GM23338 (cell line): ENCODE data around the gene SEH1L. TPM values are rescaled to one million over a fixed set of nuclear protein-coding genes. Genes with fewer than 3 reads are reported as not detected.

ENCODE experiments used
- polyA plus RNA-seq: library from polyadenylated mRNA; unstranded; fragments of >200 nt; fragmentation: Nextera tagmentation; extraction: Ambion mirVana; gene quantifications from 2 replicates; pipeline ENCODE4 v1.2.1, GENCODE V29; 2016
- total RNA-seq: library from RNA; depleted of rRNA; stranded (reverse); fragments of >200 nt; shearing (Covaris generic); gene quantifications from 2 replicates; pipeline ENCODE4 v1.2.3, GENCODE V29; 2014; rRNA removed

Gene SEH1L
- total and polyA plus RNA-seq, 2 experiments from 2014 or later: 46.9 to 72.0 TPM

Other genes starting within 250 kb of the SEH1L start
- 17.9 and 25.9 TPM in 2 replicates for gene CEP76, start 245.3 kb upstream of the SEH1L start, total RNA-seq
- gene CEP76, start 245.3 kb upstream of the SEH1L start, polyA plus RNA-seq: 10.4 and 11.2 TPM in 2 replicates
- 87.8 and 93.9 TPM in 2 replicates for gene PSMG2, start 245.0 kb upstream of the SEH1L start, total RNA-seq
- gene PSMG2, start 245.0 kb upstream of the SEH1L start, polyA plus RNA-seq: 151 and 154 TPM in 2 replicates
- 49.9 and 57.5 TPM in 2 replicates for gene PTPN2, start 63.8 kb upstream of the SEH1L start, total RNA-seq
- gene PTPN2, start 63.8 kb upstream of the SEH1L start, polyA plus RNA-seq: 52.4 and 65.5 TPM in 2 replicates
- gene CEP192, start 43.4 kb downstream of the SEH1L start, total RNA-seq: 23.3 and 30.6 TPM in 2 replicates
- 15.2 and 19.9 TPM in 2 replicates for gene CEP192, start 43.4 kb downstream of the SEH1L start, polyA plus RNA-seq